T-helper 2 cell treated with Interferon-gamma antibody and Interleukin-4, amounts not matched to agents 5 μg/mL and 100 μg/mL, for 36 hours (primary cell): ENCODE results near the gene VIL1.

Source experiments
- DNase-seq: peaks from one replicate; pipeline ENCODE4 v3.0.0; 2021; ENCODE audit warnings: low spot score
- H3K27ac Mint-ChIP-seq: one replicate; pipeline ENCODE4 v1.8.0; 2021; ENCODE audit warnings: mild to moderate bottlenecking, mixed read lengths
- H3K27me3 Mint-ChIP-seq: one replicate; pipeline ENCODE4 v1.8.0; 2021; ENCODE audit warnings: low read depth, mixed read lengths
- H3K36me3 Mint-ChIP-seq: one replicate; pipeline ENCODE4 v1.8.0; 2021; ENCODE audit warnings: low read depth, mixed read lengths
- H3K4me1 Mint-ChIP-seq: one replicate; pipeline ENCODE4 v1.8.0; 2021; ENCODE audit warnings: low read depth, mixed read lengths
- H3K4me3 Mint-ChIP-seq: one replicate; pipeline ENCODE4 v1.8.0; 2022; ENCODE audit warnings: mild to moderate bottlenecking, moderate library complexity, mixed read lengths
- H3K9me3 Mint-ChIP-seq: one replicate; pipeline ENCODE4 v1.8.0; 2021; ENCODE audit warnings: mixed read lengths

Gene VIL1

DNA sequence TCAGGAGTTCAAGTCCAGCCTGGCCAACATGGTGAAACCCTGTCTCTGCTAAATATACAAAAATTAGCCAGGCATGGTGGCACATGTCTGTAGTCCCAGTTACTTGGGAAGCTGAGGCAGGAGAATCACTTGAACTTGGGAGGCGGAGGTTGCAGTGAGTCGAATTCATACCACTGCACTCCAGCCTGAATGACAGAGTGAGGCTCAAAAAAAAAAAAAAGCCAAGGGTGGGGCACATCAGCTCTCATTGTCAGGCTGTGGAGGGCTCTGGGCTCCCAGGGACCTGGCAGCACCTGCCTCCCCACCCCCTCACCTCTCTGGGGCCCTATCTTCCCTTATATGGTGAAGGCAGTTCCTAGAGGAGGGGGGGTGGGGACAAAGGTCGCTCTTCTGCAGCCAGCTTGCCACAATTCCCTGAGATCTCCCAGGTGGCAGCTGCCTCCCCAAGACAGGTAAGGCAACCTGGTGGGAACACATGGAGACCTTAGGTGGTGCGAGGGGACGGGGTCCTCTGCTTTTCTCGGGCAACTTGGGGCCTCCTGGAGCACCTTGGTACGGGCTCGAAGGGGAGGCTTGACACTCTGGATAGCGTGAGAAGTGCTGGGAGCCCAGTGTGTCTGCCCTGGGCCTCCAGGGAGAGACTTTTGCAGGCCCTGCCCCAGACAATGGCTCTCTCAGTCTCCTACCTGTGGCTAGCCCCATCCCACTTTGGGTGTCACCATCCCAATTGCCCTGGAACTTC, at the start of gene VIL1:
Gene VIL1, plus strand, starts transcription at position 407 of the 742 bp plus-strand sequence. CDS start 4,656 bp downstream, outside the sequence.
- no peak for DNase-seq
- no peaks in the 10 kb centered on the region for H3K27me3 Mint-ChIP-seq
- H3K4me3 Mint-ChIP-seq = no peak within 1 kb of the TSS
- no peak within 1 kb of the TSS for H3K27ac Mint-ChIP-seq
- H3K4me1 Mint-ChIP-seq = no peaks in the 10 kb centered on the region
- H3K36me3 Mint-ChIP-seq = no peaks in the 10 kb centered on the region
- H3K9me3 Mint-ChIP-seq = no peaks in the 10 kb centered on the region

DNA sequence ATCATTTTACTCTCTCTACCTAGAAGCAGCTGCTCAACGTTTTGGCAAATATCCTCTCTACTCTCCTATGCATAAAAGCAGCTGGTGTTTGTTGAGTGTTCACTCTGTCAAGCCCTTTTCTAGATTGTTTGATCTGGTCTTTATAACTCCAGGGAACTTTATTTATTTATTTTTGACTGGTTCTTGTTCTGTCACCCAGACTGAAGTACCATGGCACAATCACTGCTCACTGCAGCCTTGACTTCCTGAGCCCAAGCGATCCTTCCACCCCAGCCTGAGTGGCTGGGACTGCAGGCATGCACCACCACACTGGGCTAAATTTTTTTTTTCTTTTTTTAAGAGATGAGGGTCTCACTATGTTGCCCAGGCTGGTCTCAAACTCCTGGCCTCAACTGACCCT, 49.6 kb upstream of the VIL1 start:
- Mint-ChIP-seq H3K36me3 (no peaks in the 10 kb centered on the region), H3K4me1 (peaks cover 27% of the 10 kb centered on the region), H3K4me3 (no peak overlapping the region), H3K27ac (no peak overlapping the region), H3K27me3 (peaks cover 12% of the 10 kb centered on the region), H3K9me3 (no peaks in the 10 kb centered on the region)
- DNase-seq = no peak

DNA sequence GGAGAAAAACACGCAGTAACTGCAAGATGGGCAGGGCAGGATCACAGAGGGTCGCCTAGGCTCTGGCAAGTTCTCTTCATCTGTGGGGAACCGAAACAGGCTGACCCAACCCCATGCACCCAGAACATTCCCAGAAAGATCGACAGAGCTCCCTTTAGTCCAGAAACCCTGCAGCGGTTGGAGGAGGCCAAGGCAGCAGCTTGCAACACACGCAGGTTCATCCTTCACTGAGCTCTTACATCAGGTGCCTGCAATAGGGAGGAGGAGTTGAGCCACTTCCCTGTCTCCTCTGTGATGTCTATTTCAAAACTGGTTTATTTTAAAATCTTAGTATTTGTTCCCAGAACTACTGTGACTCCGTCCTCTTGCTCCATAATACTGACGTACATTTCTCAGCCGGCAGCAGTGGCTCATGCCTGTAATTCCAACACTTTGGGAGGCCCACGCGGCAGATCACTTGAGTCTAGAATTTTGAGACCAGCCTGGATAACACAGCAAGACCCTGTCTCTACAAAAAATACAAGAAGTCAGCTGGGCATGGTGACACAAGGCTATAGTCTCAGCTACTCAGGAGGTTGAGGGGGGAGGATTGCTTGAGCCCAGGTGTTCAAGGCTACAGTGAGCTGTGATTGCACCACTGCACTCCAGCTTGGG, 48.4 kb upstream of the VIL1 start:
- no peak for DNase-seq
- peaks cover 23% of the 10 kb centered on the region for H3K4me1 Mint-ChIP-seq
- no peak overlapping the region for H3K4me3 Mint-ChIP-seq
- H3K36me3 Mint-ChIP-seq = no peaks in the 10 kb centered on the region
- no peaks in the 10 kb centered on the region for H3K9me3 Mint-ChIP-seq
- peaks cover 9% of the 10 kb centered on the region for H3K27me3 Mint-ChIP-seq
- no peak overlapping the region for H3K27ac Mint-ChIP-seq

DNA sequence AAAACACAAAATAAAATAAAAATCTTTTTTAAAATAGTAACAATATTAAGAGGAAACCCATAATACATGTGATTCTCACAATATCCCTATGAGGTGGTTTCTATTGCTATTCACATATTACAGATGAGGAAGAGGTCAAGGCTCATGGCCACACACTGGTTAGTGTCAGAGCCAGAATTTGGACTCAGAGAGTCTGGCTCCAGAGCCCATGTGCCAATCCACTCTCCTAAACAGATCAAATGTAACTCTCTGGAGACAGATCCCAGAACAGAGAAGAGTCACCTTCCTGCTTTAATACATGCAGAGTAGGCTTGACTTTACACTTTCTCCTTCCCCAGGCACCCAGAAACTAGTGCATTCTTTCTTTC, 47.0 kb upstream of the VIL1 start:
- no peak overlapping the region for H3K4me3 Mint-ChIP-seq
- H3K36me3 Mint-ChIP-seq = no peaks in the 10 kb centered on the region
- H3K9me3 Mint-ChIP-seq = no peaks in the 10 kb centered on the region
- no peak overlapping the region for H3K27ac Mint-ChIP-seq
- H3K4me1 Mint-ChIP-seq = peaks cover 20% of the 10 kb centered on the region
- H3K27me3 Mint-ChIP-seq = peaks cover 9% of the 10 kb centered on the region
- DNase-seq = no peak

DNA sequence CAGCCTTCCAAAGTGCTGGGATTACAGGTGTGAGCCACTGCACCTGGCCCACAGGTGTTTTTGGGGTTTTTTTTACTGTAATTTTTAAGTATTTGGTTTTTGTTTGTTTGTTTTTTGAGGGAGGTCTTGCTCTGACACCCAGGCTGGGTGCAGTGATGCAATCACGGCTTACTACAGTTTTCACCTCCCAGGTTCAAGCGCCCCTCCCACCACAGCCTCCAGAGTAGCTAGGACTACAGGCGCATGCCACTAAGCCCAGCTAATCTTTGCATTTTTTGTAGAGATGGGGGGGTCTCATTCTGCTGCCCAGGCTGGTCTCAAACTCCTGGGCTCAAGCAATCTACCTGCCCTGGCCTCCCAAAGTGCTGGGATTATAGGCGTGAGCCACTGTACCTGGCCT, 44.1 kb upstream of the VIL1 start:
- Mint-ChIP-seq H3K4me1 (peaks cover 5% of the 10 kb centered on the region), H3K9me3 (no peaks in the 10 kb centered on the region), H3K27ac (no peak overlapping the region), H3K36me3 (no peaks in the 10 kb centered on the region), H3K4me3 (no peak overlapping the region), H3K27me3 (peaks cover 10% of the 10 kb centered on the region)
- no peak for DNase-seq

DNA sequence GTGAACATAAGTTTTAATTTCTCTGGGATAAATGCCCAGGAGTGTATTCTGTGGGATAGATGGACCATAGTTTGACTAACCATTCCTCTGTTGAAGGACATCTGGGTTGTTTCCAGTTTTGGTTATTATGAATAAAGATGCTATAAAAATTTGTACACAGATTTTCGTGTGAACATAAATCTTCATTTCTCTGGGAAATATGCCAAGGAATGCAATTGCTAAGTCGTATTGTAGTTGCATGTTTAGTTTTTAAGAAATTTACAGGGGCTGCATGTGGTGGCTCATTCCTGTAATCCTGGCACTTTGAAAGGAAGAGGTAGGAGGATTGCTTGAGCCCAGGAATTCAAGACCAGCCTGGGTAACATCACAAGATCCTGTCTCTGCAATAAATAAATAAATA, 43.7 kb upstream of the VIL1 start:
- H3K9me3 Mint-ChIP-seq = no peaks in the 10 kb centered on the region
- H3K4me3 Mint-ChIP-seq = no peak overlapping the region
- H3K27ac Mint-ChIP-seq = no peak overlapping the region
- no peaks in the 10 kb centered on the region for H3K36me3 Mint-ChIP-seq
- DNase-seq = no peak
- peaks cover 1% of the 10 kb centered on the region for H3K4me1 Mint-ChIP-seq
- H3K27me3 Mint-ChIP-seq = peaks cover 5% of the 10 kb centered on the region

DNA sequence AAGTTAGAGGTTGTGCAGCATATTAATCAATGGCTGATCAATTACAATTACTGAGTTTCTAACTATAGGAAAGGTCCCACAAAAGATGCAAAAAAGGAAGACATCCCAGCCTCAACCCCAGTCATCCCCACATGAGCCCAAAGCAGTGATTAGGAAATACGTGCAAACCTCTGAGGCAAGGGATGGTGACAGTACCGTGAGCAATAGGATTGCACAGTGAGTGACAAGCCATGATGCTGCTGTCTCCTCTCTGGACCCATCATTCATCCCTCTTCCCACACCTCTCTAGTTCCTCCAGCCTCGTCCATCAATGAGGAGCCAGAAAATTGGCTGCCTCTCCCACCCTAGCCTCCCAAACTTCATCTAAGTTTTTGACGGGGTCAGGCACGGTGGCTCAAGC, 40.9 kb upstream of the VIL1 start:
- Mint-ChIP-seq H3K9me3 (no peaks in the 10 kb centered on the region), H3K4me1 (peaks cover 2% of the 10 kb centered on the region), H3K4me3 (no peak overlapping the region), H3K27me3 (peaks cover 8% of the 10 kb centered on the region), H3K27ac (no peak overlapping the region), H3K36me3 (no peaks in the 10 kb centered on the region)
- DNase-seq = no peak

DNA sequence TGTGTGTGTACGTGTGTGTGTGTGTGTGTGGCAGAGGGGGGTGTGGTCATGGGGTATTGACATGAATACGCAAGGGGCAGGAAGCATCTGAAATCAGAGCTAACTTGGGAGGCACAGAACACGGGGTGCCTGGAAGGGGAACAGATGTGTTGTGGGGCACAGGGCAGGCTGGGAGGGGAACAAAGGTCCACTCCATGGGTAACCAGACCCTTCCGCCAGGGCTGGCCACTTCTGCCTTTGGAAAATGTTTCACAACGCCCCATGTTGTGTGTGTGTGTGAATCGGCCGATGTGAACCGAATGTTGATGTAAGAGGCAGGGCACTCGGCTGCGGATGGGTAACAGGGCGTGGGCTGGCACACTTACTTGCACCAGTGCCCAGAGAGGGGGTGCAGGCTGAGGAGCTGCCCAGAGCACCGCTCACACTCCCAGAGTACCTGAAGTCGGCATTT, 37.0 kb upstream of the VIL1 start, which contains the start of gene SLC11A1:
Gene SLC11A1, plus strand, starts transcription at position 358 of the 451 bp plus-strand sequence. CDS start 96 bp downstream, outside the sequence.
- Mint-ChIP-seq H3K4me3 (no peak within 1 kb of the TSS), H3K27ac (no peak within 1 kb of the TSS), H3K4me1 (peaks cover 2% of the 10 kb centered on the region), H3K27me3 (peaks cover 10% of the 10 kb centered on the region), H3K9me3 (no peaks in the 10 kb centered on the region), H3K36me3 (no peaks in the 10 kb centered on the region)
- DNase-seq = no peak

DNA sequence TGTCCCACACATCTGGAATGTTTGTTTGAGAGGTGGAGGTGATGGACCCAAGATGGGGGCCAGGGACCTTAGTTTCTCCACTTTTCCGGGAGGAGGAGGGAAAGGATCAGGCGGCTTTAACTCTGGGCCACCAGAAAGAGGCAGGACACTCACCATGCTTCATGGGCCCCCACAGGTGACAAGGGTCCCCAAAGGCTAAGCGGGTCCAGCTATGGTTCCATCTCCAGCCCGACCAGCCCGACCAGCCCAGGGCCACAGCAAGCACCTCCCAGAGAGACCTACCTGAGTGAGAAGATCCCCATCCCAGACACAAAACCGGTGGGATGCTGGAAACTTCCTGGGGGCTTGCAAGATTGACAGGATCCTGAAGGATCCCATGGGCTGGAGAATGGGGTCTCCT, 36.1 kb upstream of the VIL1 start:
- H3K36me3 Mint-ChIP-seq = no peaks in the 10 kb centered on the region
- no peak overlapping the region for H3K4me3 Mint-ChIP-seq
- H3K9me3 Mint-ChIP-seq = no peaks in the 10 kb centered on the region
- peaks cover 3% of the 10 kb centered on the region for H3K4me1 Mint-ChIP-seq
- H3K27ac Mint-ChIP-seq = no peak overlapping the region
- H3K27me3 Mint-ChIP-seq = peaks cover 10% of the 10 kb centered on the region
- no peak for DNase-seq

DNA sequence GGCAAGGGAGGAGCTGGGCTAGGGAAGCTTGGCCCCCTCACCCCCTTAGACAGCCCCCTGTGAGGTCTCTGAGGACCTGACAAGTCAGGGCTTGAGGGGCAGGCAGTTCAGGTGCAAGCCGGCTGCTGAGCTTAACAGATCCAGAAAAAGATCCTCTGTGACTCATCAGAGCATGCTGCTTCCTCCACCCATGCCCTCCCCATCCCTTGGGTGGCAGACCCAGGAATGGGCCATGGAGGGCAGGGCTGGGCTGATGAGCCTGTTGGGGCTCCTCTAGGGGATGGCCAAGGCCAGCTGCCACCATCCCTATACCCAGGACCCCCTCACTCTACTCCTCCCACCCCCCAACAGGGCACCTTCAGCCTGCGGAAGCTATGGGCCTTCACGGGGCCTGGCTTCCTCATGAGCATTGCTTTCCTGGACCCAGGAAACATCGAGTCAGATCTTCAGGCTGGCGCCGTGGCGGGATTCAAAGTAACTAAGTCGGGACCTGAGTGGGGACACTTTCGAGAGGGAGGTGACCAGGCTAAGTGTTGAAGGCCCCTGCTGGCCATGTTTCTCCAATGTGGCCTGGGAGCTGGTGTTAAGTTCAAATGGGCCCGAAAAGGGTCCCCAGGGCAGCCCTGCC, 34.9 kb upstream of the VIL1 start:
- DNase-seq = no peak
- Mint-ChIP-seq H3K27me3 (peaks cover 5% of the 10 kb centered on the region), H3K36me3 (no peaks in the 10 kb centered on the region), H3K27ac (no peak overlapping the region), H3K9me3 (no peaks in the 10 kb centered on the region), H3K4me3 (no peak overlapping the region), H3K4me1 (peaks cover 3% of the 10 kb centered on the region)

DNA sequence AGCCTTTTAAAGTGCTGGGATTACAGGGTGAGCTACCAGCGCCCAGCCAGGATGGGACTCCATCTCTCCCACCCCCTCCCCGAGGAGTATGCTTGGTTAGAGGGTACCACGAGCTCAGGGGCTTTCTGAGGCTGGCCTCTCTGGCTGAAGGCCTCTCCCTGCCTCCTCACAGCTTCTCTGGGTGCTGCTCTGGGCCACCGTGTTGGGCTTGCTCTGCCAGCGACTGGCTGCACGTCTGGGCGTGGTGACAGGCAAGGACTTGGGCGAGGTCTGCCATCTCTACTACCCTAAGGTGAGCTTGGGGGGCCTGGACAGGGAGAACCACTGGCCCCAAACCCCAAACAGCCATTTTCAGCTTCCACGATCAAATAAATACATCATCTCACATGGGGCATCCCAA, 33.9 kb upstream of the VIL1 start:
- no peaks in the 10 kb centered on the region for H3K36me3 Mint-ChIP-seq
- H3K9me3 Mint-ChIP-seq = no peaks in the 10 kb centered on the region
- DNase-seq = no peak
- peaks cover 3% of the 10 kb centered on the region for H3K4me1 Mint-ChIP-seq
- H3K27ac Mint-ChIP-seq = no peak overlapping the region
- peaks cover 5% of the 10 kb centered on the region for H3K27me3 Mint-ChIP-seq
- no peak overlapping the region for H3K4me3 Mint-ChIP-seq

DNA sequence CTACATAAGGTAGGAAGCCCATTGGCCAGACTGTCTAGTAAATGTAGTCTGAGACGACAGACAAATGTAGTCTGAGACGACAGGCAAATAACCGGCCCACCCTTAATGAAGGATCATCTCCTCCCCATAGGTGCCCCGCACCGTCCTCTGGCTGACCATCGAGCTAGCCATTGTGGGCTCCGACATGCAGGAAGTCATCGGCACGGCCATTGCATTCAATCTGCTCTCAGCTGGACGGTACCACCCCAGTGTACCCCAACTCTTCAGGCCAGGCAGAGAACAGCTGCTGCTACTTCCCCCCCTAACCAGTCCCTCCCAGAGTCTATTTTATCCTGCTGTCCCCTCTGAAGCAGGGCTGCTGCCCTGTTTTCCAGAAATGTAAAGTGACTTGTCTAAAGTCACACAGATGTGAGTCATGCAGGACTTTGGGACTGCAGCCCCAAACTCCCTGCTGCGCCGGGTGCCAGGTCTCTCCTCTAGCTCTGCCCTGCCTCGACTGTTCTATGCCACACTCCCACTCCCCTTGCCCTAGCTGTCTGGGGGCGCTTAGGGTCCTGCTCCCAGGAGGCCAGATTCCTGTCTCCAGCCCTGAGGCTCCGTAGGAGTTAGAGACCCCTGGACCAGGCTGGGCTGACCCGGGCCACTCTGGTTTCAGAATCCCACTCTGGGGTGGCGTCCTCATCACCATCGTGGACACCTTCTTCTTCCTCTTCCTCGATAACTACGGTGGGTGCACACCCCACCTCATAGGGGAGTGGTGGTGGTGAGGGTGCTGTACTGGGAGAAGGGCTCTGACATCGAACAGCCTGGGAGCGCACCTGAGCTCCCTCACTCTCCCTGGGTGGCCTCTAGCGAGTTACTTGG, 32.2 kb upstream of the VIL1 start:
- no peaks in the 10 kb centered on the region for H3K9me3 Mint-ChIP-seq
- no peak for DNase-seq
- H3K36me3 Mint-ChIP-seq = no peaks in the 10 kb centered on the region
- H3K4me1 Mint-ChIP-seq = peaks cover 2% of the 10 kb centered on the region
- H3K27me3 Mint-ChIP-seq = peaks cover 3% of the 10 kb centered on the region
- no peak overlapping the region for H3K4me3 Mint-ChIP-seq
- H3K27ac Mint-ChIP-seq = no peak overlapping the region

DNA sequence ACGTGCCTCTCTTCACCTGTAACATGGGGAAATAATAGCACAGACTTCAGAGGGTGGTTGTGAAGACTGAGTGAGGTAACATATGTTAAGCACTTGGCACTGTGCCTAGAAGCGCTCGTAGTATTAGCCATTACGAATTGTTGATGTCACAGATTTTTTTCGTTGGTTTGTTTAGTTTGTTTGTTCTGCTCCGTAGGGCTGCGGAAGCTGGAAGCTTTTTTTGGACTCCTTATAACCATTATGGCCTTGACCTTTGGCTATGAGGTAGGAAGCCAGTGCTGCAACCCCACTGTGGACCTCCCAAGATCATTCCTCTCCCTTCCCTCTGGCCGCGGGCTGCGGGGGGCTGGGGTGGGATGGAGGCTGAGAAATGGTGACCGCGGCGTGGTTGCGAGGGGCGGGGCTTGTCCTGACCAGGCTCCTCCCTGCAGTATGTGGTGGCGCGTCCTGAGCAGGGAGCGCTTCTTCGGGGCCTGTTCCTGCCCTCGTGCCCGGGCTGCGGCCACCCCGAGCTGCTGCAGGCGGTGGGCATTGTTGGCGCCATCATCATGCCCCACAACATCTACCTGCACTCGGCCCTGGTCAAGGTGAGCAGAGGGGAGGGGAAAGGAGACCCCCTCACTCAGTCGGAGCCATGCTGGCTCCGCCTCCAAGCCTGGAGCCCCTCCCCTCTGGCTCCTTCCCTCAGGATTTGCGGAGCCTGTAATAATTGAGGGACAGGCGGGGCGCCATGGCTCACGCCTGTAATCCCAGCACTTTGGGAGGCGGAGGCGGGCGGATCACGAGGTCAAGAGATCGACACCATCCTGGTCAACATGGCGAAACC, 31.3 kb upstream of the VIL1 start:
- H3K27ac Mint-ChIP-seq = no peak overlapping the region
- no peak for DNase-seq
- H3K4me3 Mint-ChIP-seq = peak overlapping the region; percentile 19

More for the DNA sequence above, 31.3 kb upstream of the VIL1 start:
- H3K9me3 Mint-ChIP-seq = no peaks in the 10 kb centered on the region
- H3K27me3 Mint-ChIP-seq = peaks cover 2% of the 10 kb centered on the region
- no peaks in the 10 kb centered on the region for H3K36me3 Mint-ChIP-seq
- peaks cover 2% of the 10 kb centered on the region for H3K4me1 Mint-ChIP-seq
